HepG2 (cell line): ENCODE results near the gene TMEM253. TPM values are rescaled to one million over a fixed set of nuclear protein-coding genes. Genes with fewer than 3 reads are reported as not detected.

Experiments used
- BRCA1 ChIP-seq: sonication (generic); formaldehyde crosslinking; IDR thresholded peaks from 2 replicates; pipeline ENCODE4 v1.4.0; 2020; ENCODE audit warnings: missing genetic modification reagents
- CHD2 ChIP-seq: IDR thresholded peaks from 2 replicates; pipeline ENCODE4 v1.6.1; 2011; ENCODE audit warnings: low read depth, low read length, improper control_type of control experiment
- GZF1 ChIP-seq: sonication (generic); formaldehyde crosslinking; IDR thresholded peaks from 2 replicates; pipeline ENCODE4 v1.5.1; 2020; ENCODE audit warnings: mild to moderate bottlenecking, missing genetic modification reagents
- KAT2B ChIP-seq: fragments of 150-350 bp; IDR thresholded peaks from 2 replicates; pipeline ENCODE4 v1.6.1; 2014; ENCODE audit warnings: low read depth, low read length, borderline replicate concordance
- NONO ChIP-seq, 2 experiments: fragments of 450-650 bp in 1 of 2; sonication (generic) in 1 of 2; formaldehyde crosslinking in 1 of 2; IDR thresholded peaks in 1 of 2; conservative IDR thresholded peaks in 1 of 2; 2 replicates each; pipeline versions ENCODE4 v1.6.1 to v1.8.0; 2017 to 2022; ENCODE audit warnings: mild to moderate bottlenecking in 1 of 2, missing genetic modification reagents in 1 of 2, moderate library complexity in 1 of 2
- NR2F6 ChIP-seq, 2 experiments: IDR thresholded peaks; 2 replicates each; pipeline ENCODE4 v1.6.1; 2016; ENCODE audit warnings: antibody characterized with exemption in 1 of 2, mild to moderate bottlenecking in 1 of 2
- PAX8 ChIP-seq: sonication (generic); formaldehyde crosslinking; IDR thresholded peaks from 2 replicates; pipeline ENCODE4 v1.8.0; 2022; ENCODE audit warnings: mild to moderate bottlenecking, missing genetic modification reagents, borderline replicate concordance
- RFX3 ChIP-seq: IDR thresholded peaks from 2 replicates; pipeline ENCODE4 v1.6.1; 2016; ENCODE audit warnings: missing biosample characterization, missing genetic modification reagents
- RFXANK ChIP-seq: IDR thresholded peaks from 2 replicates; pipeline ENCODE4 v1.6.1; 2016
- SRSF9 ChIP-seq: fragments of 200-400 bp; formaldehyde crosslinking; IDR thresholded peaks from 2 replicates; pipeline ENCODE4 v1.6.1; 2018; ENCODE audit warnings: borderline replicate concordance, mild to moderate bottlenecking, low read depth, low read length; ENCODE audit not compliant: insufficient read depth, poor library complexity, severe bottlenecking
- ZBTB20 ChIP-seq: sonication (generic); formaldehyde crosslinking; IDR thresholded peaks from 2 replicates; pipeline ENCODE4 v1.8.1; 2023; ENCODE audit warnings: missing genetic modification reagents, low read depth, mild to moderate bottlenecking, borderline replicate concordance
- ZC3H4 ChIP-seq: sonication (generic); formaldehyde crosslinking; IDR thresholded peaks from 2 replicates; pipeline ENCODE4 v1.4.0; 2020; ENCODE audit warnings: missing genetic modification reagents, borderline replicate concordance
- ZNF205 ChIP-seq: IDR thresholded peaks from 2 replicates; pipeline ENCODE4 v1.6.1; 2018; ENCODE audit warnings: missing biosample characterization, missing genetic modification reagents
- ZNF614 ChIP-seq: IDR thresholded peaks from 2 replicates; pipeline ENCODE4 v1.6.1; 2018; ENCODE audit warnings: missing biosample characterization, missing genetic modification reagents, inconsistent platforms, borderline replicate concordance
- ZNF660 ChIP-seq: sonication (generic); formaldehyde crosslinking; IDR thresholded peaks from 2 replicates; pipeline ENCODE4 v1.5.1; 2020; ENCODE audit warnings: mild to moderate bottlenecking, low read depth, missing genetic modification reagents, borderline replicate concordance
- ZNF75D ChIP-seq: sonication (generic); formaldehyde crosslinking; IDR thresholded peaks from 2 replicates; pipeline ENCODE4 v1.8.1; 2023; ENCODE audit warnings: missing genetic modification reagents, mild to moderate bottlenecking, borderline replicate concordance
- ZNF775 ChIP-seq: sonication (generic); formaldehyde crosslinking; IDR thresholded peaks from 2 replicates; pipeline ENCODE4 v1.4.0; 2020; ENCODE audit warnings: missing genetic modification reagents, mild to moderate bottlenecking, moderate library complexity, borderline replicate concordance
- polyA plus RNA-seq, 8 experiments: library from polyadenylated mRNA; depleted of rRNA in 3 of 8; stranded (reverse) in 7 of 8; unstranded in 1 of 8; fragments of >200 nt; fragmentation: Illumina TruSeq in 4 of 8; extraction: Trizol in 4 of 8; gene quantifications; 2 replicates each; pipeline versions ENCODE4 v1.2.1 to v1.2.3, GENCODE V29; 2011 to 2016; ENCODE audit warnings: low read depth in 4 of 8, missing spikeins in 1 of 8, mixed read lengths in 1 of 8; ENCODE audit not compliant: insufficient read depth in 1 of 8
- total RNA-seq, 5 experiments: library from RNA; depleted of rRNA; stranded (reverse); fragments of >200 nt; fragmentation: Illumina TruSeq; extraction: Trizol; gene quantifications; 2 replicates each; pipeline ENCODE4 v1.2.3, GENCODE V29; 2016; ENCODE audit warnings: low read depth in 1 of 5
- TF ChIP-seq, protein P1 (sequence below): sonication (generic); formaldehyde crosslinking; IDR thresholded peaks from 2 replicates; pipeline ENCODE4 v1.8.0; 2022; ENCODE audit warnings: mild to moderate bottlenecking, missing genetic modification reagents
- TF ChIP-seq, protein P2 (sequence below): sonication (generic); formaldehyde crosslinking; IDR thresholded peaks from 2 replicates; pipeline ENCODE4 v1.4.0; 2020; ENCODE audit warnings: missing genetic modification reagents
- TF ChIP-seq, protein P3 (sequence below): IDR thresholded peaks from 2 replicates; pipeline ENCODE4 v1.6.1; 2016; ENCODE audit warnings: missing compliant biosample characterization, missing genetic modification reagents, borderline replicate concordance
- TF ChIP-seq, protein P4 (sequence below): sonication (generic); formaldehyde crosslinking; IDR thresholded peaks from 2 replicates; pipeline ENCODE4 v1.8.0; 2022; ENCODE audit warnings: mild to moderate bottlenecking, missing genetic modification reagents; ENCODE audit not compliant: insufficient replicate concordance
- TF ChIP-seq, protein P5 (sequence below): IDR thresholded peaks from 2 replicates; pipeline ENCODE4 v1.6.1; 2012; ENCODE audit warnings: inconsistent platforms

The TMEM253 gene
- total and polyA plus RNA-seq, 2 of the 13 experiments (the other 11 are each of a cell fraction or from before 2014, with no cell fraction given) = 0.29 to 0.45 TPM

GRCh38 chr14:21057803-21058675, 42.8 kb upstream of the TMEM253 start, which contains the start of gene RNASE8 (continued):
- no peak for TF ChIP-seq RFXANK (CRISPR knock-in tag)
- no peak for TF ChIP-seq ZNF660 (CRISPR knock-in tag)
- TF ChIP-seq ZNF614 (CRISPR knock-in tag) = no peak
- TF ChIP-seq NR2F6 (IDR thresholded peaks at IDR 0.05) = no peak
- no peak for TF ChIP-seq NR2F6 (CRISPR knock-in tag; IDR thresholded peaks at IDR 0.05)
- no peak for TF ChIP-seq GZF1
- no peak for TF ChIP-seq BRCA1 (CRISPR knock-in tag)
- no peak for TF ChIP-seq ZNF75D
- TF ChIP-seq ZNF205 (CRISPR knock-in tag) = 0 out of 2 replicates have a peak, but pooled peaks have one; percentile 2
- no peak for TF ChIP-seq KAT2B
- TF ChIP-seq NONO (IDR thresholded peaks at IDR 0.05) = no peak
- no peak for TF ChIP-seq NONO (CRISPR knock-in tag; conservative IDR thresholded peaks at IDR 0.05)
- no peak for TF ChIP-seq PAX8 (CRISPR knock-in tag)
- TF ChIP-seq, protein P1, sequence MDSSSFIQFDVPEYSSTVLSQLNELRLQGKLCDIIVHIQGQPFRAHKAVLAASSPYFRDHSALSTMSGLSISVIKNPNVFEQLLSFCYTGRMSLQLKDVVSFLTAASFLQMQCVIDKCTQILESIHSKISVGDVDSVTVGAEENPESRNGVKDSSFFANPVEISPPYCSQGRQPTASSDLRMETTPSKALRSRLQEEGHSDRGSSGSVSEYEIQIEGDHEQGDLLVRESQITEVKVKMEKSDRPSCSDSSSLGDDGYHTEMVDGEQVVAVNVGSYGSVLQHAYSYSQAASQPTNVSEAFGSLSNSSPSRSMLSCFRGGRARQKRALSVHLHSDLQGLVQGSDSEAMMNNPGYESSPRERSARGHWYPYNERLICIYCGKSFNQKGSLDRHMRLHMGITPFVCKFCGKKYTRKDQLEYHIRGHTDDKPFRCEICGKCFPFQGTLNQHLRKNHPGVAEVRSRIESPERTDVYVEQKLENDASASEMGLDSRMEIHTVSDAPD (CRISPR knock-in tag) = no peak
- TF ChIP-seq, protein P2, sequence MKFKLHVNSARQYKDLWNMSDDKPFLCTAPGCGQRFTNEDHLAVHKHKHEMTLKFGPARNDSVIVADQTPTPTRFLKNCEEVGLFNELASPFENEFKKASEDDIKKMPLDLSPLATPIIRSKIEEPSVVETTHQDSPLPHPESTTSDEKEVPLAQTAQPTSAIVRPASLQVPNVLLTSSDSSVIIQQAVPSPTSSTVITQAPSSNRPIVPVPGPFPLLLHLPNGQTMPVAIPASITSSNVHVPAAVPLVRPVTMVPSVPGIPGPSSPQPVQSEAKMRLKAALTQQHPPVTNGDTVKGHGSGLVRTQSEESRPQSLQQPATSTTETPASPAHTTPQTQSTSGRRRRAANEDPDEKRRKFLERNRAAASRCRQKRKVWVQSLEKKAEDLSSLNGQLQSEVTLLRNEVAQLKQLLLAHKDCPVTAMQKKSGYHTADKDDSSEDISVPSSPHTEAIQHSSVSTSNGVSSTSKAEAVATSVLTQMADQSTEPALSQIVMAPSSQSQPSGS (CRISPR knock-in tag) = peak; percentile 48; the same call in 1 of the 2 replicates
- TF ChIP-seq RFX3 (CRISPR knock-in tag) = no peak
- TF ChIP-seq CHD2 = no peak
- TF ChIP-seq, protein P3, sequence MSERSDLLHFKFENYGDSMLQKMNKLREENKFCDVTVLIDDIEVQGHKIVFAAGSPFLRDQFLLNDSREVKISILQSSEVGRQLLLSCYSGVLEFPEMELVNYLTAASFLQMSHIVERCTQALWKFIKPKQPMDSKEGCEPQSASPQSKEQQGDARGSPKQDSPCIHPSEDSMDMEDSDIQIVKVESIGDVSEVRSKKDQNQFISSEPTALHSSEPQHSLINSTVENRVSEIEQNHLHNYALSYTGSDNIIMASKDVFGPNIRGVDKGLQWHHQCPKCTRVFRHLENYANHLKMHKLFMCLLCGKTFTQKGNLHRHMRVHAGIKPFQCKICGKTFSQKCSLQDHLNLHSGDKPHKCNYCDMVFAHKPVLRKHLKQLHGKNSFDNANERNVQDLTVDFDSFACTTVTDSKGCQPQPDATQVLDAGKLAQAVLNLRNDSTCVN (CRISPR knock-in tag) = peak; percentile 12; the same call in 1 of the 2 replicates
- no peak for TF ChIP-seq ZC3H4 (CRISPR knock-in tag)
- peak; percentile 36; the same call in 1 of the 2 replicates for TF ChIP-seq ZBTB20
- TF ChIP-seq, protein P4, sequence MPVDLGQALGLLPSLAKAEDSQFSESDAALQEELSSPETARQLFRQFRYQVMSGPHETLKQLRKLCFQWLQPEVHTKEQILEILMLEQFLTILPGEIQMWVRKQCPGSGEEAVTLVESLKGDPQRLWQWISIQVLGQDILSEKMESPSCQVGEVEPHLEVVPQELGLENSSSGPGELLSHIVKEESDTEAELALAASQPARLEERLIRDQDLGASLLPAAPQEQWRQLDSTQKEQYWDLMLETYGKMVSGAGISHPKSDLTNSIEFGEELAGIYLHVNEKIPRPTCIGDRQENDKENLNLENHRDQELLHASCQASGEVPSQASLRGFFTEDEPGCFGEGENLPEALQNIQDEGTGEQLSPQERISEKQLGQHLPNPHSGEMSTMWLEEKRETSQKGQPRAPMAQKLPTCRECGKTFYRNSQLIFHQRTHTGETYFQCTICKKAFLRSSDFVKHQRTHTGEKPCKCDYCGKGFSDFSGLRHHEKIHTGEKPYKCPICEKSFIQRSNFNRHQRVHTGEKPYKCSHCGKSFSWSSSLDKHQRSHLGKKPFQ (CRISPR knock-in tag) = no peak
- TF ChIP-seq SRSF9 = no peak
- TF ChIP-seq, protein P5, sequence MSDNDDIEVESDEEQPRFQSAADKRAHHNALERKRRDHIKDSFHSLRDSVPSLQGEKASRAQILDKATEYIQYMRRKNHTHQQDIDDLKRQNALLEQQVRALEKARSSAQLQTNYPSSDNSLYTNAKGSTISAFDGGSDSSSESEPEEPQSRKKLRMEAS = peak; percentile 83
- TF ChIP-seq ZNF775 (CRISPR knock-in tag) = no peak
